ENCODE data around the gene DAZAP1.

DNA sequence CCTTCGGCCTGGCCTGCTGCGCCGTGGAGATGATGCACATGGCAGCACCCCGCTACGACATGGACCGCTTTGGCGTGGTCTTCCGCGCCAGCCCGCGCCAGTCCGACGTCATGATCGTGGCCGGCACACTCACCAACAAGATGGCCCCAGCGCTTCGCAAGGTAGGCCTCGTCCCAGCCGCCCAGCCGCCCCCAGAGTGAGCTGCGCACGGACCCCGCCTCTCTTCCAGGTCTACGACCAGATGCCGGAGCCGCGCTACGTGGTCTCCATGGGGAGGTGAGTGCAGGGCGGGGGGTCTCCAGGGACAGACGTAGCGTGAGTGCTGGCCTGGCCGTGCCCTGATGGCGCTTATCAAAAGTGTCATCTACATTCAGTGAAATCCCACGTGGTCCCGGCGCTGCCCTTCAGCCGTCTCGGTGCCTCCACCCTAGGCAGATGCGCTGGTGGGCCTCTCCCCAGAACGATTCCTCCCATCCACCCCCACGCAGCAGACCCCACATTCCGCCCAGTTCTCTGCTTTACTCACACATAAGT lies 16.4 kb upstream of the DAZAP1 start:
- TF ChIP-seq RCOR1 (IDR thresholded peaks at IDR 0.05; ENCODE audit: insufficient replicate concordance, low read length) = no peak
- TF ChIP-seq, protein P1, sequence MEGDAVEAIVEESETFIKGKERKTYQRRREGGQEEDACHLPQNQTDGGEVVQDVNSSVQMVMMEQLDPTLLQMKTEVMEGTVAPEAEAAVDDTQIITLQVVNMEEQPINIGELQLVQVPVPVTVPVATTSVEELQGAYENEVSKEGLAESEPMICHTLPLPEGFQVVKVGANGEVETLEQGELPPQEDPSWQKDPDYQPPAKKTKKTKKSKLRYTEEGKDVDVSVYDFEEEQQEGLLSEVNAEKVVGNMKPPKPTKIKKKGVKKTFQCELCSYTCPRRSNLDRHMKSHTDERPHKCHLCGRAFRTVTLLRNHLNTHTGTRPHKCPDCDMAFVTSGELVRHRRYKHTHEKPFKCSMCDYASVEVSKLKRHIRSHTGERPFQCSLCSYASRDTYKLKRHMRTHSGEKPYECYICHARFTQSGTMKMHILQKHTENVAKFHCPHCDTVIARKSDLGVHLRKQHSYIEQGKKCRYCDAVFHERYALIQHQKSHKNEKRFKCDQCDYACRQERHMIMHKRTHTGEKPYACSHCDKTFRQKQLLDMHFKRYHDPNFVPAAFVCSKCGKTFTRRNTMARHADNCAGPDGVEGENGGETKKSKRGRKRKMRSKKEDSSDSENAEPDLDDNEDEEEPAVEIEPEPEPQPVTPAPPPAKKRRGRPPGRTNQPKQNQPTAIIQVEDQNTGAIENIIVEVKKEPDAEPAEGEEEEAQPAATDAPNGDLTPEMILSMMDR (conservative IDR thresholded peaks at IDR 0.05; ENCODE audit: low read depth, low read length) = no peak
- TF ChIP-seq POLR2A (IDR thresholded peaks at IDR 0.05; ENCODE audit: low read depth, low read length) = no peak
- no peak for TF ChIP-seq MAFK (IDR thresholded peaks at IDR 0.05; ENCODE audit: low read depth, low read length)
- no peak for TF ChIP-seq SMC3 (IDR thresholded peaks at IDR 0.05; ENCODE audit: low read depth, low read length)
- TF ChIP-seq RAD21 (IDR thresholded peaks at IDR 0.05; ENCODE audit: low read length) = no peak
- TF ChIP-seq, protein P2, sequence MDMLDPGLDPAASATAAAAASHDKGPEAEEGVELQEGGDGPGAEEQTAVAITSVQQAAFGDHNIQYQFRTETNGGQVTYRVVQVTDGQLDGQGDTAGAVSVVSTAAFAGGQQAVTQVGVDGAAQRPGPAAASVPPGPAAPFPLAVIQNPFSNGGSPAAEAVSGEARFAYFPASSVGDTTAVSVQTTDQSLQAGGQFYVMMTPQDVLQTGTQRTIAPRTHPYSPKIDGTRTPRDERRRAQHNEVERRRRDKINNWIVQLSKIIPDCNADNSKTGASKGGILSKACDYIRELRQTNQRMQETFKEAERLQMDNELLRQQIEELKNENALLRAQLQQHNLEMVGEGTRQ (IDR thresholded peaks at IDR 0.05; ENCODE audit: low read depth, low read length) = no peak
- no peak for TF ChIP-seq FOS (IDR thresholded peaks at IDR 0.05; ENCODE audit: low read depth, low read length)
- no peak for TF ChIP-seq MXI1 (IDR thresholded peaks at IDR 0.05; ENCODE audit: borderline replicate concordance, low read depth, low read length)
- TF ChIP-seq CEBPB (IDR thresholded peaks at IDR 0.05; ENCODE audit: low read depth, low read length) = no peak
- TF ChIP-seq MAZ (IDR thresholded peaks at IDR 0.05; ENCODE audit: borderline replicate concordance, low read depth, low read length) = no peak
- no peak for TF ChIP-seq CHD1 (IDR thresholded peaks at IDR 0.05; ENCODE audit: low read depth, low read length)
- no peak for TF ChIP-seq BHLHE40 (IDR thresholded peaks at IDR 0.05; ENCODE audit: low read depth, low read length)
- no peak for TF ChIP-seq RFX5 (IDR thresholded peaks at IDR 0.05; ENCODE audit: low read depth, low read length)
